HCT116 (cell line): ENCODE results near the gene ZC3H7A. TPM values are rescaled to one million over a fixed set of nuclear protein-coding genes. Genes with fewer than 3 reads are reported as not detected.

ENCODE experiments used
- ATAC-seq: fragments of 200-7000 bp; cut with Tn5 transposase; 2 replicates; pipeline ENCODE4 v1.9.1; 2020; ENCODE audit warnings: mild to moderate bottlenecking, moderate library complexity
- BruUV-seq: library from RNA; stranded (reverse); fragments of 400-500 nt; replicated peaks from 2 replicates; lab custom pipeline; 2021; lab: Mats Ljungman, UMichigan
- CTCF ChIA-PET: fragments of 300-600 bp; sonication (Branson Sonifier 250); formaldehyde crosslinking; loops from one replicate; lab custom pipeline; 2021; ENCODE audit warnings: antibody characterized with exemption; lab: Charles Lee
- POLR2A ChIA-PET: fragments of 300-600, 350-600 bp; sonication (Branson Sonifier 250); formaldehyde crosslinking; loops from one replicate; lab custom pipeline; 2021; ENCODE audit warnings: antibody characterized with exemption; lab: Charles Lee
- RAD21 ChIA-PET, 2 experiments: fragments of 300-600 bp; sonication (Branson Sonifier 250); formaldehyde crosslinking; loops; one replicate each; lab custom pipeline; 2023; ENCODE audit warnings: low total read pairs in 2 of 2; ENCODE audit not compliant: uncharacterized antibody in 2 of 2, unreplicated experiment in 2 of 2, low non-redundant PET in 1 of 2; lab: Charles Lee
- DNase-seq: peaks from one replicate; pipeline ENCODE4 v3.0.0-alpha.2; 2010; ENCODE audit warnings: low read depth, low spot score
- H2AFZ ChIP-seq: fragments of 200-600 bp; shearing (Covaris generic), sonication (generic); 2 replicates; pipeline ENCODE4 v1.6.1; 2017; ENCODE audit warnings: low read depth, mixed run types, mixed read lengths, antibody characterized with exemption, low read length; ENCODE audit not compliant: poor library complexity, severe bottlenecking
- H3K27ac ChIP-seq: 2 replicates; pipeline ENCODE4 v1.5.1; 2012; ENCODE audit warnings: low read depth, low read length
- H3K27me3 ChIP-seq: fragments of 200-600 bp; sonication (generic); 2 replicates; pipeline ENCODE4 v1.6.1; 2016; ENCODE audit warnings: mixed run types, low read length, mixed read lengths; ENCODE audit not compliant: insufficient read depth
- H3K36me3 ChIP-seq, 2 experiments: fragments of 200-500 bp in 1 of 2; fragments of 200-600 bp in 1 of 2; sonication (Bioruptor generic) in 1 of 2; sonication (generic) in 1 of 2; 2 replicates each; pipeline versions ENCODE4 v1.5.1 to v1.6.1; 2014 to 2016; ENCODE audit warnings: low read length in 2 of 2, inconsistent platforms in 1 of 2, mixed read lengths in 1 of 2, mixed run types in 1 of 2; ENCODE audit not compliant: insufficient read depth in 2 of 2, control insufficient read depth in 1 of 2
- H3K4me1 ChIP-seq, 2 experiments: fragments of 200-600 bp in 1 of 2; sonication (generic) in 1 of 2; 2 replicates each; pipeline versions ENCODE4 v1.5.1 to v1.6.1; 2012 to 2017; ENCODE audit warnings: low read length in 2 of 2, inconsistent platforms in 1 of 2, mild to moderate bottlenecking in 1 of 2, mixed read lengths in 1 of 2, mixed run types in 1 of 2, moderate library complexity in 1 of 2; ENCODE audit not compliant: insufficient read depth in 2 of 2, control insufficient read depth in 1 of 2
- H3K4me2 ChIP-seq: fragments of 200-600 bp; sonication (generic); 2 replicates; pipeline ENCODE4 v1.6.1; 2017; ENCODE audit warnings: mixed run types, low read length, mixed read lengths
- H3K4me3 ChIP-seq, 2 experiments: fragments of 200-600 bp in 1 of 2; sonication (generic) in 1 of 2; replicated peaks in 1 of 2; 2 replicates each; pipeline ENCODE4 v1.5.1; 2011 to 2016; ENCODE audit warnings: low read length in 2 of 2, control low read depth in 1 of 2, low read depth in 1 of 2, mild to moderate bottlenecking in 1 of 2, mixed read lengths in 1 of 2, mixed run types in 1 of 2
- H3K79me2 ChIP-seq: fragments of 200-600 bp; sonication (generic); 2 replicates; pipeline ENCODE4 v1.6.1; 2017; ENCODE audit warnings: mild to moderate bottlenecking, mixed run types, low read length, moderate library complexity, mixed read lengths; ENCODE audit not compliant: insufficient read depth
- H3K9ac ChIP-seq: fragments of 200-600 bp; sonication (generic); 2 replicates; pipeline ENCODE4 v1.6.1; 2016; ENCODE audit warnings: low read length, mixed read lengths
- H3K9me2 ChIP-seq: fragments of 200-600 bp; sonication (generic), shearing (Covaris generic); 2 replicates; pipeline ENCODE4 v1.6.1; 2017; ENCODE audit warnings: mixed run types, mild to moderate bottlenecking, moderate library complexity; ENCODE audit not compliant: insufficient read depth
- H3K9me3 ChIP-seq, 2 experiments: fragments of 200-500 bp in 1 of 2; fragments of 200-600 bp in 1 of 2; sonication (Bioruptor generic) in 1 of 2; sonication (generic) in 1 of 2; 2 replicates each; pipeline ENCODE4 v1.6.1; 2014 to 2017; ENCODE audit warnings: low read length in 2 of 2, mixed read lengths in 2 of 2, inconsistent platforms in 1 of 2, low read depth in 1 of 2, mild to moderate bottlenecking in 1 of 2, mixed run types in 1 of 2, moderate library complexity in 1 of 2; ENCODE audit not compliant: control insufficient read depth in 1 of 2, insufficient read depth in 1 of 2
- H4K20me1 ChIP-seq: fragments of 200-600 bp; sonication (generic), shearing (Covaris generic); 2 replicates; pipeline ENCODE4 v1.6.1; 2017; ENCODE audit warnings: mixed run types, mild to moderate bottlenecking, moderate library complexity; ENCODE audit not compliant: insufficient read depth
- ATF3 ChIP-seq: IDR thresholded peaks from 2 replicates; pipeline ENCODE4 v1.6.1; 2012
- CBX3 ChIP-seq: IDR thresholded peaks from 2 replicates; pipeline ENCODE4 v1.6.1; 2012; ENCODE audit warnings: low read depth
- CEBPB ChIP-seq: IDR thresholded peaks from 2 replicates; pipeline ENCODE4 v1.6.1; 2012; ENCODE audit warnings: low read depth
- JUND ChIP-seq: IDR thresholded peaks from 2 replicates; pipeline ENCODE4 v1.6.1; 2012
- MAX ChIP-seq: IDR thresholded peaks from 2 replicates; pipeline ENCODE4 v1.6.1; 2012
- YY1 ChIP-seq: IDR thresholded peaks from 2 replicates; pipeline ENCODE4 v1.6.1; 2011; ENCODE audit warnings: low read length, low read depth, moderate library complexity, mild to moderate bottlenecking; ENCODE audit not compliant: insufficient replicate concordance; ENCODE audit errors: extremely low read depth
- ZBTB33 ChIP-seq: IDR thresholded peaks from 2 replicates; pipeline ENCODE4 v1.6.1; 2011; ENCODE audit warnings: mild to moderate bottlenecking, low read length, moderate library complexity; ENCODE audit not compliant: insufficient replicate concordance; ENCODE audit errors: extremely low read depth
- intact Hi-C: fragments of 100-400 bp; cut with micrococcal nuclease; formaldehyde crosslinking; loops from 2 replicates; pipeline ENCODE4 v1.10.0; 2022
- total RNA-seq: library from RNA; stranded (reverse); gene quantifications from one replicate; pipeline ENCODE4 v1.2.1, GENCODE V29; 2021; ENCODE audit not compliant: unreplicated experiment

ZC3H7A gene
- total RNA-seq, 1 experiment from 2014 or later: 33.4 TPM

- TF ChIP-seq YY1 (no peak), MAX (no peak), ATF3 (no peak), CBX3 (no peak), ZBTB33 (no peak), JUND (no peak), CEBPB (no peak)
Observed at GRCh38 chr16:11779074-11779473, 18.0 kb downstream of the ZC3H7A start.

More at GRCh38 chr16:11779074-11779473, 18.0 kb downstream of the ZC3H7A start:
- ChIA-PET POLR2A (no interaction called here), CTCF (no interaction called here), RAD21 (no interaction called here)
- no peak for ATAC-seq
- intact Hi-C loops: no loop called here
- Histone ChIP-seq H3K4me2 (no peak overlapping the region), H2AFZ (no peak overlapping the region), H3K79me2 (peaks cover 40% of the 10 kb centered on the region), H4K20me1 (no peaks in the 10 kb centered on the region), H3K4me1 (peaks cover 5 to 11% of the 10 kb centered on the region in 2 experiments; a peak in 3 of 4 replicates), H3K9ac (no peak overlapping the region), H3K27me3 (no peaks in the 10 kb centered on the region), H3K4me3 (no peak overlapping the region), H3K9me2 (no peaks in the 10 kb centered on the region), H3K9me3 (no peaks in the 10 kb centered on the region), H3K36me3 (peaks cover 0 to 25% of the 10 kb centered on the region in 2 experiments; a peak in 2 of 4 replicates), H3K27ac (no peak overlapping the region)
- BruUV-seq: no TSS peak
- no peak for DNase-seq
